Upper lobe of left lung (tissue), 6 donors: ENCODE results near the gene PDE1C. TPM values are rescaled to one million over a fixed set of nuclear protein-coding genes. Genes with fewer than 3 reads are reported as not detected.
A peak's percentile ranks its signal among the peaks of the same experiment; 100 is the strongest.

ENCODE experiments used
- ATAC-seq, 2 donors: fragments of 200-7000 bp; cut with Tn5 transposase; one replicate each; pipeline ENCODE4 v1.9.1; 2022; ENCODE audit warnings: mild to moderate bottlenecking in 2 of 2, moderate library complexity in 2 of 2; ENCODE audit not compliant: low FRiP score in 2 of 2
- DNase-seq, 2 donors: peaks; one replicate each; pipeline ENCODE4 v3.0.0-alpha.2; 2019 to 2020
- H3K27ac ChIP-seq, 4 donors: fragments of 200-600 bp; sonication (generic); one replicate each; pipeline ENCODE4 v1.5.1; 2016 to 2019
- H3K27me3 ChIP-seq, 4 donors: fragments of 200-600 bp; sonication (generic); one replicate each; pipeline ENCODE4 v1.5.1; 2017 to 2019
- H3K36me3 ChIP-seq, 4 donors: fragments of 200-600 bp; sonication (generic); one replicate each; pipeline ENCODE4 v1.5.1; 2016 to 2019
- H3K4me1 ChIP-seq, 4 donors: fragments of 200-600 bp; sonication (generic); one replicate each; pipeline ENCODE4 v1.5.1; 2018 to 2019
- H3K4me3 ChIP-seq, 4 donors: fragments of 200-600 bp; sonication (generic); one replicate each; pipeline ENCODE4 v1.5.1; 2017 to 2019; ENCODE audit warnings: mild to moderate bottlenecking in 2 of 4, moderate library complexity in 1 of 4
- H3K9me3 ChIP-seq, 4 donors: fragments of 200-600 bp; sonication (generic); one replicate each; pipeline ENCODE4 v1.5.1; 2018 to 2019
- EP300 ChIP-seq, 4 donors: sonication (generic); formaldehyde crosslinking; IDR thresholded peaks; one replicate each; pipeline ENCODE4 v1.5.1; 2017; ENCODE audit warnings: antibody characterized with exemption in 4 of 4, control low read depth in 2 of 4
- POLR2A ChIP-seq, 4 donors: fragments of 450-650 bp; IDR thresholded peaks; one replicate each; pipeline ENCODE4 v1.5.1; 2016 to 2017; ENCODE audit warnings: antibody characterized with exemption in 4 of 4, mild to moderate bottlenecking in 2 of 4
- POLR2AphosphoS5 ChIP-seq, 2 donors: sonication (generic); formaldehyde crosslinking; IDR thresholded peaks; one replicate each; pipeline ENCODE4 v1.5.1; 2017; ENCODE audit warnings: antibody characterized with exemption in 2 of 2
- WGBS, 2 donors: methylation state at CpG; one replicate each; pipeline ENCODE4 v1.1.5; 2017 to 2018; 5-methylcytosine and 5-hydroxymethylcytosine counted together
- total RNA-seq, 6 donors: library from RNA; depleted of rRNA in 4 of 6; stranded (reverse); fragments of >200 nt in 4 of 6; gene quantifications; one replicate each; pipeline versions ENCODE4 v1.1.0 to v1.2.1, GENCODE V29; 2016 to 2021
- TF ChIP-seq, protein P1 (sequence below), 6 experiments: fragments of 450-650 bp in 4 of 6; fragments of 200-600 bp in 2 of 6; sonication (generic) in 2 of 6; IDR thresholded peaks; one replicate each; pipeline ENCODE4 v1.5.1; 2016 to 2019; ENCODE audit warnings: antibody characterized with exemption in 6 of 6
- donor health status: DM: no; HTN: no; CAD: no; lungs with moderate emphysema.
- donor health status: DM: no; HTN: yes; CAD: no; lungs with severe emphysema.

PDE1C gene
- total RNA-seq, 6 donors from 2014 or later: 5.6 to 38.8 (median 11.3) TPM

DNA sequence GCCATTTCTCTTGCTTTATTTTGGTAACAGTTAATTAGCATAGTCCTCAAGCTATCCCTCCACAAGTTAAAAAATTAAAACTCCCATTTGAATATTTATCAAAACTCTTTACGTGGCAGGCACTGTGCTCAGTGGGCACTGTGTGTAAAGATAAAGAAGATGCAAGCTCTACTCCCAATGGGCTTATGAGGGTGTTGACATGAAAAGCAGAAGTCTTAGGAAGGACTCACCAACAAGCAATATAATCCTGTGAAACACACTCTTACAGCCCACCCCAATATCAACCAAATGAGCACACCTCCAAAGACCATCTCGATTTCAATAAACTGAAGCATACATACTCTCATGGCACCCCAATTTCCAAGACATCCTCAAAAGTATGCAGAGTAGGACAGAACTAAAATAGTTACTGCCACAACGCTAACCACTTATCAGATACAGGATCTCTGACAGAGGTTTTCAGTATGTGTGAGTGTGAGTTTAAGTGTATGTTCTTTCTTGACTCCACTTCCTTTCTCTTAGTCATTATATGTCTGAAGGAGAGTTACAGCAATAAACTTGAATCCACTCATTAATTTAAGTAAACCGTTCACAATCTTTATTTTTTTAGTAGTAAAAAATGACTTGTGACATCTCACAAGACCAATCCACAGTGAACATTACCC, 120.0 kb downstream of the PDE1C start:
- 65 to 67% methylated on average over 4 of the region's 4 CpGs for WGBS, 2 donors
- ATAC-seq: no peak

DNA sequence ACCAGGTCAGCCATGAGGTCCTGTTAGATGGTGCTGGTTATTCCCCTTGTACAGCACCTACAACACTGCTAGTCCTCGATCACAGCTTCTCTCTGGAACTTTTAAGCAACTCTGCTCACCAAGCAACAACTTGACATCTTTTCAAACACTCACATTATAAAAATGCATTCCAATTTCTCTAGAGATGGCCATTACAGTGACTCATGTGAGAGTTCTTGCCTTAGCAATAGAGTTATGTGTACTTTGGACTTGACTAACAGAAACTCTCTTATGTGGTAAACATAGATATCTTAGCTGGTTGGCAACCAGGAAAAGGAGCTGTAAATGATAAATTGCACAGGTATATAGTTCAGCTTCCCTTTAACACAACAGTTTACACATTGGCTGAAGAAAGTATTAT, 122.2 kb downstream of the PDE1C start:
- Histone ChIP-seq H3K9me3 (peaks cover 0 to 8% (median 3%) of the 10 kb centered on the region in 4 donors), H3K4me3 (no peak overlapping the region), H3K27me3 (no peaks in the 10 kb centered on the region), H3K27ac (no peak overlapping the region), H3K36me3 (no peaks in the 10 kb centered on the region), H3K4me1 (no peaks in the 10 kb centered on the region)
- DNase-seq: no peak
- peak; percentile 56 to 83 for ATAC-seq
- 43 to 58% methylated on average over 1 of the region's 1 CpG for WGBS, 2 donors
- peak in 1 of 4 donors; percentile 3 for TF ChIP-seq EP300 (IDR thresholded peaks at IDR 0.05)
- TF ChIP-seq, protein P1, sequence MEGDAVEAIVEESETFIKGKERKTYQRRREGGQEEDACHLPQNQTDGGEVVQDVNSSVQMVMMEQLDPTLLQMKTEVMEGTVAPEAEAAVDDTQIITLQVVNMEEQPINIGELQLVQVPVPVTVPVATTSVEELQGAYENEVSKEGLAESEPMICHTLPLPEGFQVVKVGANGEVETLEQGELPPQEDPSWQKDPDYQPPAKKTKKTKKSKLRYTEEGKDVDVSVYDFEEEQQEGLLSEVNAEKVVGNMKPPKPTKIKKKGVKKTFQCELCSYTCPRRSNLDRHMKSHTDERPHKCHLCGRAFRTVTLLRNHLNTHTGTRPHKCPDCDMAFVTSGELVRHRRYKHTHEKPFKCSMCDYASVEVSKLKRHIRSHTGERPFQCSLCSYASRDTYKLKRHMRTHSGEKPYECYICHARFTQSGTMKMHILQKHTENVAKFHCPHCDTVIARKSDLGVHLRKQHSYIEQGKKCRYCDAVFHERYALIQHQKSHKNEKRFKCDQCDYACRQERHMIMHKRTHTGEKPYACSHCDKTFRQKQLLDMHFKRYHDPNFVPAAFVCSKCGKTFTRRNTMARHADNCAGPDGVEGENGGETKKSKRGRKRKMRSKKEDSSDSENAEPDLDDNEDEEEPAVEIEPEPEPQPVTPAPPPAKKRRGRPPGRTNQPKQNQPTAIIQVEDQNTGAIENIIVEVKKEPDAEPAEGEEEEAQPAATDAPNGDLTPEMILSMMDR (IDR thresholded peaks at IDR 0.05): no peak

More for the DNA sequence above, 120.0 kb downstream of the PDE1C start:
- H3K4me3 ChIP-seq: no peak overlapping the region
- H3K27me3 ChIP-seq: no peaks in the 10 kb centered on the region
- no peak for TF ChIP-seq POLR2AphosphoS5 (IDR thresholded peaks at IDR 0.05)
- TF ChIP-seq, protein P1 (IDR thresholded peaks at IDR 0.05): no peak
- no peak for TF ChIP-seq POLR2A (IDR thresholded peaks at IDR 0.05)
- no peak for TF ChIP-seq EP300 (IDR thresholded peaks at IDR 0.05)
- H3K36me3 ChIP-seq: no peaks in the 10 kb centered on the region
- peaks cover 0 to 8% (median 3%) of the 10 kb centered on the region in 4 donors for H3K9me3 ChIP-seq
- peaks cover 0 to 3% (median 0%) of the 10 kb centered on the region in 4 donors for H3K4me1 ChIP-seq
- no peak for DNase-seq
- H3K27ac ChIP-seq: no peak overlapping the region

DNA sequence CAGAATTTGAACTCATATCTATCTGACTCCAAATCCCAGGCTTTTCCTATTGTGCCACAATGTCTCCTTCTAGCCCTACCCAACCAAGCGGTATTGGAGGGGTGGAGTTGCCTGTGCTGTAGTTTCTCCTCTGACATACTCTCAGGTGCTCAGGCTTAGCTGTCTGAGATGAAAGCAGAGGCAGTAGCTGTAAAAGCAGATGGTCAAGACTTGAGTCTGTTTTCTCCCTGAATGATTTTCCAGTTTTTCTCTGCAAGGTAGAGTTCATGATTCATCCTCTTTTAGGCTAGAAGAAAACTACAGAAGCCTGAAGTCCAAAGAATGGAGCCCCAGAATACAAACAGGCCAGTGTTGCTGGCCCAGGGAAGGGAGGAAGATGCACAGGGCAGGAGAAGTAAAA, 130.0 kb downstream of the PDE1C start:
- DNase-seq (no peak), ATAC-seq (no peak)
- 100% methylated on average over 1 of the region's 1 CpG; no CpG with 5 or more reads in 1 of the 2 donors for WGBS, 2 donors
- Histone ChIP-seq H3K36me3 (no peaks in the 10 kb centered on the region), H3K27me3 (no peaks in the 10 kb centered on the region), H3K27ac (no peak overlapping the region), H3K4me1 (no peaks in the 10 kb centered on the region), H3K4me3 (no peak overlapping the region), H3K9me3 (no peaks in the 10 kb centered on the region)
- TF ChIP-seq, protein P1 (IDR thresholded peaks at IDR 0.05): no peak
- TF ChIP-seq POLR2AphosphoS5 (IDR thresholded peaks at IDR 0.05) (no peak), EP300 (IDR thresholded peaks at IDR 0.05) (no peak), POLR2A (IDR thresholded peaks at IDR 0.05) (no peak)

DNA sequence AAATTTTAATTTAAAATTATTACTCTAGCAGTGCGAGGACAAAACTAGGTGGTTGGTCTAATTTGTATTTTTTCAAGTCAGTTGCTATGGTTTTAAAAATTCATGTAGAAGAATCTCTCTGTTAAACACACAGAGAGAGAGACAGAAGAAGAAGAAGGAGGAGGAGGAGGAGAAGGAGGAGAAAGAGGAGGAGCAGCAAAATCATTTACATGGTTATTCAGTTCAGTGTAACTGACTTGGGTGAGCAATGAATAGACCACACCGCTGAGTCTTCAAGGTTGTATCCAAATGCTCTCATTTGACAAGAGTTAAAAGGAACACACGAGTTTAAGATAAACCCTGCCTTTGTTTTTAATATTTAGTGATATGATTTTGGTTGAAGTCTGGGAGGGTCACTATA, 131.1 kb downstream of the PDE1C start:
- DNase-seq (no peak), ATAC-seq (no peak)
- 79 to 88% methylated on average over 3 of the region's 3 CpGs for WGBS, 2 donors
- no peak for TF ChIP-seq POLR2A (IDR thresholded peaks at IDR 0.05)
- TF ChIP-seq, protein P1 (IDR thresholded peaks at IDR 0.05): no peak
- no peak for TF ChIP-seq POLR2AphosphoS5 (IDR thresholded peaks at IDR 0.05)
- TF ChIP-seq EP300 (IDR thresholded peaks at IDR 0.05): no peak
- Histone ChIP-seq H3K27me3 (no peaks in the 10 kb centered on the region), H3K4me3 (no peak overlapping the region), H3K36me3 (no peaks in the 10 kb centered on the region), H3K9me3 (no peaks in the 10 kb centered on the region), H3K4me1 (no peaks in the 10 kb centered on the region), H3K27ac (no peak overlapping the region)

DNA sequence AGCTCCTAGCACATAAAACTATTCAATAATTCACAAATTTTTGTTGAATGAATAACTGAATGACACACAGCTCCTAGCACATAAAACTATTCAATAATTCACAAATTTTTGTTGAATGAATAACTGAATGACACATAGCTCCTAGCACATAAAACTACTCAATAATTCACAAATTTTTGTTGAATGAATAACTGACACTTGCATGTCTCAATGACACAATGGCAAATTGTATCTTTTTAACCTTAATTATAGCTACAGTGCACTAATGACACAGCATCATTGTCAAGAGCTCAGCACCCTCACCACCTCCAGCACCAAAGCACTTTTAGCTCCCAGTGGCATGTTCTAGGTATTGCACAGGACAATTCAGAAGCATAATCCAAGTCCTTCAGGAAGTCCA, 131.6 kb downstream of the PDE1C start:
- no peaks in the 10 kb centered on the region for H3K9me3 ChIP-seq
- H3K4me3 ChIP-seq: no peak overlapping the region
- ATAC-seq: no peak
- H3K36me3 ChIP-seq: no peaks in the 10 kb centered on the region
- H3K27ac ChIP-seq: no peak overlapping the region
- H3K4me1 ChIP-seq: no peaks in the 10 kb centered on the region
- H3K27me3 ChIP-seq: no peaks in the 10 kb centered on the region
- no peak for DNase-seq
- TF ChIP-seq, protein P1 (IDR thresholded peaks at IDR 0.05): peak in 1 of 6 experiments; percentile 20
- no peak for TF ChIP-seq POLR2AphosphoS5 (IDR thresholded peaks at IDR 0.05)
